Osteocyte (in vitro differentiated cells): Measurements from ENCODE around the gene ZBTB40. TPM values are rescaled to one million over a fixed set of nuclear protein-coding genes. Genes with fewer than 3 reads are reported as not detected.

Experiments used
- DNase-seq: peaks from one replicate; pipeline ENCODE4 v3.0.0; 2021; ENCODE audit warnings: mixed read lengths; ENCODE audit not compliant: unreplicated experiment; ENCODE audit errors: extremely low spot score
- H3K27ac Mint-ChIP-seq: one replicate; pipeline ENCODE4 v1.8.0; 2021; ENCODE audit warnings: mild to moderate bottlenecking, mixed read lengths; ENCODE audit not compliant: unreplicated experiment
- H3K27me3 Mint-ChIP-seq: one replicate; pipeline ENCODE4 v1.8.0; 2021; ENCODE audit warnings: mixed read lengths; ENCODE audit not compliant: unreplicated experiment
- H3K36me3 Mint-ChIP-seq: one replicate; pipeline ENCODE4 v1.8.0; 2021; ENCODE audit warnings: mixed read lengths; ENCODE audit not compliant: unreplicated experiment
- H3K4me1 Mint-ChIP-seq: one replicate; pipeline ENCODE4 v1.8.0; 2021; ENCODE audit warnings: mixed read lengths; ENCODE audit not compliant: unreplicated experiment
- H3K4me3 Mint-ChIP-seq: one replicate; pipeline ENCODE4 v1.8.0; 2021; ENCODE audit warnings: mild to moderate bottlenecking, moderate library complexity, mixed read lengths; ENCODE audit not compliant: unreplicated experiment
- H3K9me3 Mint-ChIP-seq: one replicate; pipeline ENCODE4 v1.8.0; 2021; ENCODE audit warnings: mixed read lengths; ENCODE audit not compliant: unreplicated experiment
- CTCF ChIP-seq: fragments of 200-600 bp; sonication (generic); IDR thresholded peaks from 2 replicates; pipeline ENCODE4 v1.5.0; 2021; ENCODE audit warnings: antibody characterized with exemption, mild to moderate bottlenecking, moderate library complexity
- total RNA-seq: library from RNA; stranded (reverse); gene quantifications from 2 replicates; pipeline ENCODE4 v1.2.1, GENCODE V29; 2021

The ZBTB40 gene
- total RNA-seq, 1 donor from 2014 or later: 23.6 TPM

GRCh38 chr1:22457836-22458235 lies 6.2 kb downstream of the ZBTB40 start:
- DNase-seq: no peak
- Mint-ChIP-seq H3K36me3 (peaks cover 3% of the 10 kb centered on the region), H3K9me3 (no peaks in the 10 kb centered on the region), H3K27me3 (no peaks in the 10 kb centered on the region), H3K4me1 (peaks cover 40% of the 10 kb centered on the region), H3K27ac (no peak overlapping the region), H3K4me3 (no peak overlapping the region)
- no peak for TF ChIP-seq CTCF

- no peak overlapping the region for H3K4me3 Mint-ChIP-seq
- TF ChIP-seq CTCF: no peak
- DNase-seq: no peak
- H3K9me3 Mint-ChIP-seq: no peaks in the 10 kb centered on the region
- peaks cover 13% of the 10 kb centered on the region for H3K4me1 Mint-ChIP-seq
- no peaks in the 10 kb centered on the region for H3K27me3 Mint-ChIP-seq
- peaks cover 3% of the 10 kb centered on the region for H3K36me3 Mint-ChIP-seq
- no peak overlapping the region for H3K27ac Mint-ChIP-seq
These were observed 9.4 kb downstream of the ZBTB40 start for GRCh38 chr1:22461100-22461499.

GRCh38 chr1:22461678-22462527 lies 10.3 kb downstream of the ZBTB40 start:
- DNase-seq: no peak
- H3K27ac Mint-ChIP-seq: no peak overlapping the region
- H3K4me3 Mint-ChIP-seq: no peak overlapping the region
- no peaks in the 10 kb centered on the region for H3K9me3 Mint-ChIP-seq
- H3K4me1 Mint-ChIP-seq: peaks cover 11% of the 10 kb centered on the region
- no peaks in the 10 kb centered on the region for H3K27me3 Mint-ChIP-seq
- H3K36me3 Mint-ChIP-seq: peaks cover 3% of the 10 kb centered on the region
- no peak for TF ChIP-seq CTCF

GRCh38 chr1:22462928-22463327 lies 11.3 kb downstream of the ZBTB40 start:
- no peak overlapping the region for H3K27ac Mint-ChIP-seq
- H3K36me3 Mint-ChIP-seq: peaks cover 3% of the 10 kb centered on the region
- no peaks in the 10 kb centered on the region for H3K27me3 Mint-ChIP-seq
- H3K9me3 Mint-ChIP-seq: no peaks in the 10 kb centered on the region
- peaks cover 3% of the 10 kb centered on the region for H3K4me1 Mint-ChIP-seq
- no peak for TF ChIP-seq CTCF
- no peak overlapping the region for H3K4me3 Mint-ChIP-seq
- DNase-seq: no peak

- Mint-ChIP-seq H3K36me3 (peaks cover 3% of the 10 kb centered on the region), H3K27me3 (no peaks in the 10 kb centered on the region)
- no peak for TF ChIP-seq CTCF
These were observed 13.4 kb downstream of the ZBTB40 start for GRCh38 chr1:22465015-22465565.

More at GRCh38 chr1:22465015-22465565, 13.4 kb downstream of the ZBTB40 start:
- no peak for DNase-seq
- Mint-ChIP-seq H3K9me3 (no peaks in the 10 kb centered on the region), H3K27ac (no peak overlapping the region), H3K4me3 (no peak overlapping the region), H3K4me1 (peaks cover 6% of the 10 kb centered on the region)
